ENCODE measurements around the gene SCARB1.

DNA sequence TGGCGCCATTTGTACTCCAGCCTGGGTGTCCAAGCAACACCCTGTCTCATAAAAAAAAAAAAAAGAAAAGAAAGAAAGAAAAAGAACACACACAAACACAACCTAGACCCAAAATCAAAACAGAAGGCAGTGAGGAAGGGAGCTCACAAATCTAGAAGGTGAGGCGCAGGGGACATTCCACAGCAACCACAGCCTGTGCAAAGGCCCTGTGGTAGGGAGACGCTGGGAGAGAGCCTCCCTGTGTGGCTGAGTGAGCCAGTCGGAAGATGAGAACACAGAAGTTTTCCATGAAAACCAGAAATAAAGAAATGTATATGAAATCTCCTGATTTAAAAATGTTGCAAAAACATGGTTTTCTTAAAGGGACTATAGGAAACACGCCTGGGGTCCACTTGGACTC, 44.6 kb downstream of the SCARB1 start:
- TF ChIP-seq POGZ (CRISPR knock-in tag; IDR thresholded peaks at IDR 0.05) (no peak), JUND (CRISPR knock-in tag; IDR thresholded peaks at IDR 0.05) (no peak), JUNB (CRISPR knock-in tag; IDR thresholded peaks at IDR 0.05; ENCODE audit: borderline replicate concordance) (no peak), ZNF337 (CRISPR knock-in tag; IDR thresholded peaks at IDR 0.05; ENCODE audit: borderline replicate concordance, low read depth) (no peak)
